ENCODE data around the gene OXNAD1. TPM values are rescaled to one million over a fixed set of nuclear protein-coding genes. Genes with fewer than 3 reads are reported as not detected.

OXNAD1 gene
- total RNA-seq, 1 donor from 2014 or later = 10.0 TPM

- peak in 1 of 2 donors; percentile 61 for DNase-seq (ENCODE audit: low read depth in 2 of 2)
Observed at GRCh38 chr3:16277471-16277870, 12.5 kb downstream of the OXNAD1 start.

- DNase-seq (ENCODE audit: low read depth in 2 of 2) = no peak
Observed at GRCh38 chr3:16279010-16279801, 14.2 kb downstream of the OXNAD1 start.

DNA sequence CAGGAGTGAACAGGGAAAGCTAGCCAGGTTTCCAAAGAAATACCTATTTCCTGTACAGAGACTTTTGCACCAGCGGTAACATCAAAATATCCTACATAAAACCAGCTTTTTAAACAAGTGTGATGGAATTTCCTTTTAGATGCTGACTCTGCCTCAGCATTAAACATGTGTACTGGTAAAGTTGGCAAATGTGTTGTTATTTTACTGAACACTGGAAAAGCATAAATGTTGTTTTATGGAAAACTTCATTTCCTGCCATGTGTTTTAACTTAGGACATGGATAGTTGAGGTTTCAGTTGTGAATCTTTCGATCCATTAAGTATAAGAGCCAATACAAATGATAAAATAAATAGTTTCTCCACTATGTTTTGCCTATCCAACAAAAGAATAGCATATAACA lies 15.7 kb downstream of the OXNAD1 start:
- DNase-seq (ENCODE audit: low read depth in 2 of 2) = peak; percentile 87 to 90

DNA sequence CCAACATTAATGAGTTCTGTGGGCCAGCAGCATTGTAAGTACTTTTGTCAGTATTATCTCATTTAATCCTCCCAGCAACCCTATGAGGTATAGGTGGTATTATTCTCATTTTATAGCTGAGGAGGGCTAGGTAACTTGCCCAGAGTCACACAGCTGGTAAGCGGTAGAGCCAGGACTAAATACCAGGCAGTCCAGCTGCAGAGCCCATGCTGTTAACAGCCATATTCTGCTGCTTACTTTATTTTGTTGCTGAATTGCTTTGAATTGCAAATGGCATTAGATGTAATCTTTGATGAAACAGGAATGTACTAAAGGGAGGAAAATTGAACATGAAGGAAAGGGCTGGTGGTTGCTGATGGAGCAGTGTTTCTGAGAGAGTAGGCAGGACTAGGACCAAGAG lies 19.6 kb downstream of the OXNAD1 start:
- no peak for DNase-seq (ENCODE audit: low read depth in 2 of 2)

DNA sequence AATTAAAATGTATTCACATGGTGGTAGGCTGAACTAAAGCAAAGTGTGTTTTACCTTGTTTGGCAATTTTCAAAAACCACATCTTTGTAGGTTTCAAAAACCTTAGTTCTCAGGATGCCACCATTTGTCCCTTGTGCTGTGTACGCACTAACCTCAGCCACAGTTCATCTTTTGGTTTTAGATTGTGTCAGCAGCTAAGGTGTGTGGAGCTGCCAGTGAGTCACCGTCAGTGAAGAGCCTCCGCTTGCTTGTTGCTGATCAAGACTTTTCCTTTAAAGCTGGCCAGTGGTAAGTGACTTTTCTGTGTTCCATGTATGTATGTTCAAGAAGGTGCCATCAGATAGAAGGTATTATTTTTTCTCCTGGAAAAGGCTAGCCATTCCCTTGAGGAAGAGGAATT lies 21.1 kb downstream of the OXNAD1 start:
- DNase-seq (ENCODE audit: low read depth in 2 of 2) = no peak

GRCh38 chr3:16286751-16287543 lies 21.9 kb downstream of the OXNAD1 start:
- DNase-seq (ENCODE audit: low read depth in 2 of 2) = no peak

- no peak for DNase-seq (ENCODE audit: low read depth in 2 of 2)
Observed at GRCh38 chr3:16288664-16289063, 23.7 kb downstream of the OXNAD1 start.

DNA sequence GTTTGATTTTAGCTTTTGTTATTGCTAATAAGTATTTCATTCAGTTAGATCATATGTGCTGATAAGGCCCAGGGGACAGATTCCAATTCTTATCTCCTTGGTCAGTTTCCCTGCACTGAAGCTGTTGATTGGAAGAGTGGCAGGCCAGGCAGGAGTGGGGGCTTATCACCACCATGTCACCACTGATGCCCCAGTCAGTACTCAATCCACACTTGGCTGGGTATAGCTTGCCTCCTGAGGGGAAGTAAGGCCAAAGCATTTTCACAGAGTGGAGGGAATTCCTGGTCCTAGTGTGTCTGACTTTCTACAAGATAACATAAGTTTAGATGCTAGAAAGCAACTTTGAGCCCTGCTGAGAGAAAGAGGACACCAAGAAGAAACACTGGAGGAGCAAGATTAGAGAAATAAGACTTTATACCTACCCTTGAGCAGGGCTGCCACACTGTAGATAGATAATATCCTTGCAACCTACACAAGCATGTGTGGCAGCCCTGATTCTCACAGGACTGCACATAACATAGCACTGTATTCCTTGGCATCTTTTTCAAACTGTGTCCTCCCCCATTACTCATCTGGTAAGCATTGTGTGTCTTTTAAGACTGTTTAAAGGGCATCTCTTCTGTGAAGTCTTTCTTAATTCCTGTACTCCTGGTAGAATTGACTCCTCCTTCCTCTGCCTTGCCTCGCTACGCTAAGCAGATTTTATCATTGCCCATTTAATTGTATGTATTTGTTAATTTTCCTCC lies 24.3 kb downstream of the OXNAD1 start:
- DNase-seq (ENCODE audit: low read depth in 2 of 2) = no peak

DNA sequence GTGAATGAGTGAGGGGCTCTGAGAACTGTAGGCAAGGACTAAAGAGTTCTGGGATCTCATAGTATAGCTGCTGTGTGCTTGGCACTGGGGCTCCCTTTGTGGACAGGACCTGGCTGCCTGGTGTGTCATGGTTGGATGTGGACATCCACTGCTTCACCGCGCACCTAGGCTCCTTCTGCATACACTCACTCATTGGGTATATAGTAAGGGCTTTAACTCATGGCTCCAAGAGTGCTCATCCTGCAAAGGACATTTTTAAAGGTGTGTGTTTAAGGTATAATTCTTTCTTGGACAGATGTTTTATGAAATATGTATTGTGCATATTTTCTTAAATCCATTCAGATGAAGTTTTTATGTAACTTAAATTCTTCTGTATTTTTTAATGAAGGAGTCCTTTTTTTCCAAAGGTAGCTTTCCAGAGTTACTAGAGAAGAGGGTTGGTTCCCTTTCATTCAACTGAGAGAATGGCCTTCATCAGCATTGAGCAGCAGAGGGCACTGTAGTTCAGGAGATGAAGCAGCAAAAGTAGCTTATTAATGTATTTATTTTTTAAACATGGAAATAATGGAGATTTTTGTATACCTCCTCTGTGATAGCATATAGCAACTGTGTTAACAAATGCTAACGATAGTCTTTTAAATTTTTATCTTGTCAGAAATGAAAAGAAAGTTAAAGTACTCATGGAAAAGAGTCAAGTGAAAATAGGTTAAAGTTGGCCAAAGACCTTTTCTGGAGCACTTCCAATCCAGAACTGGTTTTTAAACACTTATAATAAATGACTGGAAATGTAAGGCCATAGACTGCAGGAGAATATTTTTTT lies 25.2 kb downstream of the OXNAD1 start:
- DNase-seq (ENCODE audit: low read depth in 2 of 2) = peak; percentile 38 to 67

GRCh38 chr3:16290827-16291196 lies 25.8 kb downstream of the OXNAD1 start:
- DNase-seq (ENCODE audit: low read depth in 2 of 2) = no peak

GRCh38 chr3:16294844-16295243 lies 29.8 kb downstream of the OXNAD1 start:
- DNase-seq (ENCODE audit: low read depth in 2 of 2) = no peak

- no peak for DNase-seq (ENCODE audit: low read depth in 2 of 2)
Observed at GRCh38 chr3:16295298-16295890, 30.4 kb downstream of the OXNAD1 start.

DNA sequence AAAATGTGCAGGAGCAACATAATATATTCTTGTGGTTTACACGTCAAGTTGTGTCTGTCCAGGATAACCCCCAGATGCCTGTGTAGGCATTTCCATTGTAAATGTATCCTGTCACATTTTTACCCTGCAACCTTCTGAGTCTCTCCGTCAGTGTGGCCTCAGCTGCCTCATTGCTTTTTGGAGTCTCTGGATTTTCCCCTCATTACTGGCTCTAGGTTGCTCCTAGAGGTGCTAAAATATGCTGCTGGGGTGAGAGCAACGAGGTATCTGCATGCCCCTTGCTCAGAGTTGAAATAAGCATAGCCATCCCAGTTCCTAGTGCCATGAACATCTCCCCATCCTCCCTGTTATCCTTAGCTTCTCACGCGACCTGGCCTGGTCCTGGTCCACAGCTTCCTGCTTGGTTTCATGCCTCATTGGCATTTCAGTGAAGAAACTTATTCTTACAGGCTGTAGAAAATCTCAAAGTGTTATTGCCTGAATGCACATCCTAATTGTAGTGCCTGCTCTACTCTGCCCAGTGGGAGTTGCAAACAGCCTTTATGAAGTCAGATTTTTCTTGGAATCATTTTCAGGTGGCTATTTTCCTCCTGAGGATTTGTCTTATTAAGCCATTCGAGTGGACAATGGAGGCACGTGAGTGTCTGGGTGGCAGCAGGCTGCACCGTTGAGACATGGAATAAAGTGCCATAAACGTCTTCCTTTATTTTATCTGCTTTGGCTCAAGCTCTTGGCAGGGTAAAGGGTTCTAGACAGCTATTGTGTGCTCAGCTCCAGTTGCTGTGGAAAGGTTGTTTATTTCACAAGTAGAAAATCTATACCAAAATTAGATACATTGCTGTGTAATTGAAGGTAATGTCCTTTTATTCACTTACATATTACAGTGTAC lies 33.2 kb downstream of the OXNAD1 start:
- no peak for DNase-seq (ENCODE audit: low read depth in 2 of 2)

DNA sequence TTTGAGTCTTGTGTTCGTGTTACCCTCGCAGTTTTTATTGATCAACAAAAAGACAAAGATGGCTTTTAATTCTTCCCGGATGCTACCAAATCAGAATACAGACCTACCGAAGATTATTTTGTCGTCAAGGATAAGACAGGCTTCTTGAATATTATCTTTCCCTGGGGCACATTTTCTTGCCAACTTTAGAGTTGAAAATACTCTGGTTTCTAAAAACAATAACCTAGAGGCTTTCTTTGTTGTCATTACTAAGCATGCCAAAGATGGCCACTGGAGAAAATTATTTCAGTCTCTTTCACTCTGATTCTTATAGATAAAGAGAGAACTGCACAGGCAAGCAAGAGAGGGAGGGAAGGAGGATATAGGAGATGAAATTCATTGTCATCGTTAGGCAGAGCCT lies 33.9 kb downstream of the OXNAD1 start:
- DNase-seq (ENCODE audit: low read depth in 2 of 2) = no peak

DNA sequence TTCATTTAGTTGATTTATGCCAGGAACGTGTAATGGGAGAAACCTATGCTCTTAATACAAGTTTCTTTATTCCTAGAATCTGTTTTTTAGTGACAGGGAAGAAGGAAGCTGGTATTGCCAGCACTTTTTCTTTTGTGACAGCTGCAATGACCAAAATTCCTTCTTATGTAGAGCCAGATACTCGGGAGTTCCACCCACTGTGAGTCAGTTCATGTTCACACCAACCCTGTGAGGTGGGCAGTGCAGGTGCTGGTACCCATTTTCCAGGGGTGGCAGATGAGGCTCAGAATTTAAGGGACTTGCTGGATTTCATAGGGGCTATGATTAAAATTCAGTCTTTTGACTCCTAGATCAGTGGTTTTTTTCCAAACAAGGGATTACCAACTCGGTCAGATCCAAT lies 34.7 kb downstream of the OXNAD1 start:
- DNase-seq (ENCODE audit: low read depth in 2 of 2) = no peak

- no peak for DNase-seq (ENCODE audit: low read depth in 2 of 2)
Observed at GRCh38 chr3:16300307-16300706, 35.3 kb downstream of the OXNAD1 start.

GRCh38 chr3:16300881-16301359 lies 35.9 kb downstream of the OXNAD1 start:
- no peak for DNase-seq (ENCODE audit: low read depth in 2 of 2)

GRCh38 chr3:16301507-16301906 lies 36.5 kb downstream of the OXNAD1 start:
- no peak for DNase-seq (ENCODE audit: low read depth in 2 of 2)

DNA sequence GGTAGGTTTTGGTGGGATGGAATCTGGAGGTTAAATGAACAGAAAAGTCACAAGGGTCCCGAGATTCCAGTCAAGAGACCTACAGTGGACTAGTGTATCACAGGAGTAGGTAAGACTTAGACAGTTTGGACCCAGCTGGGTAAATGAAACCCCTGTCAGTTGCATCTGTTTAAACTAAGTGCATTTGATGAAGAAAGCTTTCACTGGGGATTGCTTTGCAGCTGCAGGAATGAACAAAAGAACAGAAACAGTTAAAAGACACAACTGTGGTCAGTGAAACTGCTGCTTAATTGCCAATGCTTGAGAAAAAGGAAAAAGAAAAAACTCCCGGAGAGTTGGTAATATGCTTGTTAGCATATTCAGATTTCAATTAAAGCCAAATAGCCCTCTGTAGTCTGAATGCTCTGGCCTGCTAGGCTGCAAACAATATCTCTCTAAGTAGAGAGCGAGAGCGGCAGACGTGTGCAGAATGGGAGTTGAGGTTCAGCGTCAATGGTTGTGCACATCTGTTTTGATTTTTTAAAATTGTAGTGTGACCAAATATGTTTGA lies 37.1 kb downstream of the OXNAD1 start:
- DNase-seq (ENCODE audit: low read depth in 2 of 2) = no peak
